ENCODE results near the gene ZFYVE1. TPM values are rescaled to one million over a fixed set of nuclear protein-coding genes. Genes with fewer than 3 reads are reported as not detected.

Gene ZFYVE1
- 9.0 to 10.7 TPM (median 9.4 TPM) in 5 replicates for total RNA-seq (2022; extraction: Qiagen RNA extraction; ENCODE audit: low read depth)

GRCh38 chr14:73026845-73027542 lies at the start of gene ZFYVE1:
ZFYVE1 (minus strand) TSS chr14:73027106; CDS start chr14:73024508, 2,598 bp downstream.

DNA sequence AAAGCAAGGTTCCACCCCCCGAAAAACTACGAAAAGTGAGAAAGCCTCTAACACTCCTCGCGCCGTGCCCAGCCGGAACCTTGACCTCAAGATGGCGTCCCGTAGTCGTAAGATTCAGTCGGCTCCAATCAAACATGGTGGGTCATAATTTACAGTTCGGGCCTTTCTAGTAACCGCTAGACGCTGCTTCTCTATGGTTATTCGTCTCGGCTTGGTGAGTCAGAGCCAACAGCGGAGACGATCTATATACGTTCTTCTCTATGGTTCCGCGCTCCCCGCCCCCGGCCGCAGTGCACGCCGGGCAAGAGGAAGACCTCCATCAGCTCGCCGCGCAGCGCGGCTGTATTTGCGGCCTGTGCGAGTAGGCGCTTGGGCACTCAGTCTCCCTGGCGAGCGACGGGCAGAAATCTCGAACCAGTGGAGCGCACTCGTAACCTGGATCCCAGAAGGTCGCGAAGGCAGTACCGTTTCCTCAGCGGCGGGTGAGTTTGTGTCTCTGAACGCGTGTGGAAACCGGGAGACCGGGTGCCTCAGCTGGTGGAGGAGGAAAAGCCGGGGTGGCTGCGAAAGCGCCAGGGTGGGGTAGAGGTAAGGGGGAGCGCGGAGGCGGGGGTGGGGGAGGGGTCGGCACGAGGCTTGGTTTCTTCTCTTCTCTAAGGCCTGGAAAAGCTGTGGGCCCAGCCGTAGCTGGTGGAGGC lies 31.5 kb upstream of the ZFYVE1 start, which contains the start of gene RBM25:
RBM25 (plus strand) TSS at position 311 of the 698 bp plus-strand sequence. CDS start 13,108 bp downstream, outside the sequence.

DNA sequence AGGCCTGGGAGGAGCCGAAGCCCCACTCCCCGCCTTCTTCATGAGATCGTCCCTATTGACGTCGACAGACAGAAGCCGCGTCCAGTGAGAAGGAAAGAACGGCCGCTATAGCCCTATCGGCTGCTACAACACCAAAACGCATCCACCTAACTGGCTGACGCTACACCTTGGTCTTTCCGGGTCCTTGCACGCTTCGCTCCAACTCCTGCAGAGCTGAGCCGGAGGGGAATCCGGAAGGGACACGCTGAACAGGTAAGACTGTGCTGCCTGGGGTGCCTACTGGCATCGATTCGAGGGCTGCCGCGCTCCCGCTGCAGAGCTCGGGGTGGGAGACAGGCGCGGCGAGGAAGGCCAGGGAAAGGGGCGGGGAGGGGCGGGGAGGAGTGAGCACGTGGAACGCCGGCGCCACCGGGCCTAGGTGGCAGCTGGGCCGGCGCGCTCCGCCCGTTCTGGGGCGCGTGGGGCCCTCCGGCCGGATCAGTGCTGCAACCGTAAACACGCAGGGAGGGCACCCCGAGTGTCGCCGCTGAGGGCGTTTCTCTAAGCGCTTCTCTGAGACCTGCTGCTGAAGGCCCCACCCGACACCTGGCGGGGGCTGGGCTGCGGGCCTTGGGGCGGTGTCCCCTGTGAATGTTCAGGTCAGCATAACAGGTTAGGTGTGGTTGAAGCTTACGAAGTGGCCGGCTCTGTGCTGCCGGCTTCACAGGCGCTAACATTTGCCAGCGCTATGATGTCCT lies 100.4 kb downstream of the ZFYVE1 start, which contains the start of gene DCAF4:
DCAF4 (plus strand) TSS at position 173 of the 737 bp plus-strand sequence. CDS start 11,515 bp downstream, outside the sequence.

Other genes starting within 250 kb of the ZFYVE1 start
- 0.13 to 0.61 TPM (median 0.23 TPM) in 5 replicates for gene DPF3, start 133.0 kb downstream of the ZFYVE1 start, total RNA-seq (2022; extraction: Qiagen RNA extraction; ENCODE audit: low read depth)
- gene DCAF4, start 100.6 kb downstream of the ZFYVE1 start, total RNA-seq (2022; extraction: Qiagen RNA extraction; ENCODE audit: low read depth): 24.1 to 30.3 TPM (median 28.5 TPM) in 5 replicates
- gene RBM25, start 31.4 kb upstream of the ZFYVE1 start, total RNA-seq (2022; extraction: Qiagen RNA extraction; ENCODE audit: low read depth): 54.2 to 77.0 TPM (median 60.8 TPM) in 5 replicates
- gene PSEN1, start 109.4 kb upstream of the ZFYVE1 start, total RNA-seq (2022; extraction: Qiagen RNA extraction; ENCODE audit: low read depth): 48.8 to 73.6 TPM (median 61.8 TPM) in 5 replicates
- 5.3 to 8.8 TPM (median 8.4 TPM) in 5 replicates for gene PAPLN, start 210.4 kb upstream of the ZFYVE1 start, total RNA-seq (2022; extraction: Qiagen RNA extraction; ENCODE audit: low read depth)